Measurements from ENCODE around the gene C21orf58.

The C21orf58 gene

DNA sequence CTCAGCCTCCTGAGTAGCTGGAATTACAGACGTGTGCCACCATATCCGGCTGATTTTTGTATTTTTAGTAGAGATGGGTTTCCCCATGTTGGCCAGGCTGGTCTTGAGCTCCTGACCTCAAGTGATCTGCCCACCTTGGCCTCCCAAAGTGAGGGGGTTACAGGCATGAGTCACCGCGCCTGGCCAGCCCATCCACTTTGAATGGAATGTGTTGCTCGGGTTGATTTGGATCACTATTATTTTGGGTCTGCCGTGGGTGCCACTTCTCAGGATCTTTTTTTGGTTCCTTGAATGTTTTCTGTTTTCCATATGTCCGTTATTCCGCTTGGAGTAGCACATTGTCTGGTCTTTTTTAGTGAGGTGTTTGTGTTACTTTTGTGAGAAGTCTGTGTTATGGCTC lies 17.3 kb upstream of the C21orf58 start:
- H3K4me3 ChIP-seq (ENCODE audit: low read depth, low read length): no peak overlapping the region
- H3K9ac ChIP-seq (ENCODE audit: low read length): no peak overlapping the region
- H3K4me1 ChIP-seq (ENCODE audit: control insufficient read depth, insufficient read depth, low read length): no peaks in the 10 kb centered on the region
- H3K9me3 ChIP-seq (ENCODE audit: control insufficient read depth, insufficient read depth, low read depth, low read length): no peaks in the 10 kb centered on the region
- H3K27me3 ChIP-seq (ENCODE audit: control insufficient read depth, insufficient read depth, low read length): no peaks in the 10 kb centered on the region
- H3K36me3 ChIP-seq (ENCODE audit: control insufficient read depth, insufficient read depth, low read length): peaks cover 52% of the 10 kb centered on the region
- H3K27ac ChIP-seq (ENCODE audit: low read depth, low read length): no peak overlapping the region

DNA sequence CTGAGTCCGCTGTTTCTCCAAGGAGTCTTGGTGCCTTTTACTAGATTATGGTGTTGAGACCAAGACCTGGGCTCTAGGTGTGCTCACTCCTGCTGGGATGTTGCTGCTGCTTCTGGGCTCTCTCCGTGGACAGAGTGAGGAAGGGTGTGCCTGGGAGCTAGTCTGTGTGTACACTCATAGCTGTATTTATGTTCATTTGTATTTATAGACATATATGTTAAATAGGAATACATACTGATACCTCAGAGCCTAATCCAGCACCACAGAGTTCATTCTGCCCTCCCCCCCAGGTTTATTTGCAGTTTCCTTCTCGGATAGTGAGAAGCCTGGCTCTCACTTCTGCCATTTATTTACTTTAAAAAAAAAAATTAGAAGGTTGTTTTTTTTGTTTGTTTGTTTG lies 12.9 kb upstream of the C21orf58 start:
- Histone ChIP-seq H3K4me3 (ENCODE audit: low read depth, low read length) (no peak overlapping the region), H3K9ac (ENCODE audit: low read length) (no peak overlapping the region), H3K36me3 (ENCODE audit: control insufficient read depth, insufficient read depth, low read length) (peaks cover 64% of the 10 kb centered on the region), H3K9me3 (ENCODE audit: control insufficient read depth, insufficient read depth, low read depth, low read length) (no peaks in the 10 kb centered on the region), H3K27ac (ENCODE audit: low read depth, low read length) (no peak overlapping the region), H3K4me1 (ENCODE audit: control insufficient read depth, insufficient read depth, low read length) (no peaks in the 10 kb centered on the region), H3K27me3 (ENCODE audit: control insufficient read depth, insufficient read depth, low read length) (no peaks in the 10 kb centered on the region)

DNA sequence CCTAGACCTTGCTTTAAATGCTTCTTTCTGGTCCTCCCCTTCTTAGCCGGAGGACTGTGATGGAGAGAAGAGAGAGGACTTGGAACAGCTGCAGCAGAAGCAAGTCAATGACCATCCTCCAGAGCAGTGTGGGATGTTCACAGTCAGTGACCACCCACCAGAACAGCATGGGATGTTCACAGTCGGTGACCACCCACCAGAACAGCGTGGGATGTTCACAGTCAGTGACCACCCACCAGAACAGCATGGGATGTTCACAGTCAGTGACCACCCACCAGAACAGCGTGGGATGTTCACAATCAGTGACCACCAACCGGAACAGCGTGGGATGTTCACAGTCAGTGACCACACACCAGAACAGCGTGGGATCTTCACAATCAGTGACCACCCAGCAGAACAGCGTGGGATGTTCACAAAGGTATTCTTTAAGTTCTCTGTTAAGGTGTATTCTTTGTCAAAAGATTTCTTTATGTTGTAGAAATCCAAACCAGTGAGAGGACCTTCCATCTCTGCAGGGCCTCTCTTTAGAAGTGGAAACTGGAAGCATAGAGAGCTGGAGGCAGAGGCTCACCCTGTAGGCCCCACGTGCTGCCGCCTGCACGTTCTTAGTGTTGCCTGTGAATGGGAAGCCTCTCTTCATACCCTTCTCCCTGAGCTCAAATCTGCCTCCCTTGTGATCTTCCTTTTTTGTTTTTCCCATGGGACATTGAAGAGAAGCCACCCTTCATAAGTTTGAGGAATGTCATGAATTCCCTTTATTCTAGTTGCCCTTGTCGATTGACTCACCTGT lies 10.9 kb upstream of the C21orf58 start:
- H3K27ac ChIP-seq (ENCODE audit: low read depth, low read length): no peak overlapping the region
- no peaks in the 10 kb centered on the region for H3K27me3 ChIP-seq (ENCODE audit: control insufficient read depth, insufficient read depth, low read length)
- peaks cover 69% of the 10 kb centered on the region for H3K36me3 ChIP-seq (ENCODE audit: control insufficient read depth, insufficient read depth, low read length)
- H3K9ac ChIP-seq (ENCODE audit: low read length): no peak overlapping the region
- H3K4me3 ChIP-seq (ENCODE audit: low read depth, low read length): no peak overlapping the region
- H3K4me1 ChIP-seq (ENCODE audit: control insufficient read depth, insufficient read depth, low read length): no peaks in the 10 kb centered on the region
- H3K9me3 ChIP-seq (ENCODE audit: control insufficient read depth, insufficient read depth, low read depth, low read length): no peaks in the 10 kb centered on the region

DNA sequence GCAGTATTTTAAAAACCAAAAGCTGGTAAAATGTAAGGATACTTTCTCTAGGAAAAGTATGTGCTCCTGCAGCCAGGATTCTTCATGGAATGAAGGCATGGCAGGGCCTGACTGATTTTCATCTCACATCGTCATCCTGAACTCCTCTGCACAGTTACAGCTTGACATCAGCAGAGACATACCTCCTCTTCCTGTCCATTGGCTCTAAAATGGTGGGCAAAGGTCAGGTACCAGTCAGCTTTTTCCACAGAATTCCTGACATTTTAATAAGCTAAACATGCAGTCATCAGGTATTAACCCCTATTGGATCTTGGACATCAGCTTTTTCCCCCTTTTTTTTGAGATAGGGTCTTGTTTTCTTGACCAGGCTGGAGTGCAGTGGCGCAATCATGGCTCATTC lies 6.1 kb upstream of the C21orf58 start:
- no peaks in the 10 kb centered on the region for H3K27me3 ChIP-seq (ENCODE audit: control insufficient read depth, insufficient read depth, low read length)
- H3K27ac ChIP-seq (ENCODE audit: low read depth, low read length): no peak overlapping the region
- no peak overlapping the region for H3K9ac ChIP-seq (ENCODE audit: low read length)
- H3K4me3 ChIP-seq (ENCODE audit: low read depth, low read length): no peak overlapping the region
- H3K9me3 ChIP-seq (ENCODE audit: control insufficient read depth, insufficient read depth, low read depth, low read length): no peaks in the 10 kb centered on the region
- peaks cover 46% of the 10 kb centered on the region for H3K36me3 ChIP-seq (ENCODE audit: control insufficient read depth, insufficient read depth, low read length)
- peaks cover 10% of the 10 kb centered on the region for H3K4me1 ChIP-seq (ENCODE audit: control insufficient read depth, insufficient read depth, low read length)

DNA sequence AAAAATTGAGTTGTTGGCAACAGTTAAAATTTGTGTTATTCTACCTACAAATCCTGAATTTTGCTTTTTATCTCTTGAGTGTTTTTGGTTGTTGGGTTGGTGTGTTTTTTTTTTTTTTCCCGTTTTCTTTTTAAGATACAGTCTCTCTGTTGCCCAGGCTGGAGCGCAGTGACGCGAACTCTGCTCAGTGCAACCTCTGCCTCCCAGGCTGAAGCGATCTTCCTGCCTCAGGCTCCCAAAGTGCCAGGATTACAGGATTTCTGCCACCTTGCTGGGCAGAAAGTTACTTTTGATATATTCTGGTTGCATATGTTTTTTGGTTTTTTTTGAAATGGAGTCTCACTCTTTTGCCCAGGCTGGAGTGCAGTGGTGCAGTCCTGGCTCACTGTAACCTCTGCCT lies 4.5 kb upstream of the C21orf58 start:
- Histone ChIP-seq H3K9ac (ENCODE audit: low read length) (no peak overlapping the region), H3K9me3 (ENCODE audit: control insufficient read depth, insufficient read depth, low read depth, low read length) (no peaks in the 10 kb centered on the region), H3K4me3 (ENCODE audit: low read depth, low read length) (no peak overlapping the region), H3K27me3 (ENCODE audit: control insufficient read depth, insufficient read depth, low read length) (no peaks in the 10 kb centered on the region), H3K36me3 (ENCODE audit: control insufficient read depth, insufficient read depth, low read length) (peaks cover 38% of the 10 kb centered on the region), H3K27ac (ENCODE audit: low read depth, low read length) (no peak overlapping the region), H3K4me1 (ENCODE audit: control insufficient read depth, insufficient read depth, low read length) (peaks cover 10% of the 10 kb centered on the region)

DNA sequence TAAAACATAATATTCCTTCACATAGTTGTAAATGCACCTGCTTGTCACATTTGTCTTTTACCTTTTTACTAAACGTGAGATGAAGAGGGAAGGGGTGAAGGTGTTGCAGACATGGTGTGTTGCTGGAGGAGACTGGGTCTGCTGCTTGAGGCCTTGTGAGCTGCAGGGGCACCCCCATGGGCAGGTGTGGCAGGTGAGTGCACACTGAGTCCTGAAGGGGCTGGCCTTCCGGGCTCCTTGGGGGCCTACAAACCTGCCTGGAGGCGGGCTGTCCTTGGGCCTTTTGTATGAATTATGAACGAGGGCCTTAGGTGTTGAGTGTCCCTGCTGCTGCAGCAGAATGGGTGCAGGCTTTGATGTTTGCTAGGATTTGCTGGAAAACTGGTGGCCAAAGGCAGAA lies 4.0 kb upstream of the C21orf58 start:
- H3K36me3 ChIP-seq (ENCODE audit: control insufficient read depth, insufficient read depth, low read length): peaks cover 37% of the 10 kb centered on the region

DNA sequence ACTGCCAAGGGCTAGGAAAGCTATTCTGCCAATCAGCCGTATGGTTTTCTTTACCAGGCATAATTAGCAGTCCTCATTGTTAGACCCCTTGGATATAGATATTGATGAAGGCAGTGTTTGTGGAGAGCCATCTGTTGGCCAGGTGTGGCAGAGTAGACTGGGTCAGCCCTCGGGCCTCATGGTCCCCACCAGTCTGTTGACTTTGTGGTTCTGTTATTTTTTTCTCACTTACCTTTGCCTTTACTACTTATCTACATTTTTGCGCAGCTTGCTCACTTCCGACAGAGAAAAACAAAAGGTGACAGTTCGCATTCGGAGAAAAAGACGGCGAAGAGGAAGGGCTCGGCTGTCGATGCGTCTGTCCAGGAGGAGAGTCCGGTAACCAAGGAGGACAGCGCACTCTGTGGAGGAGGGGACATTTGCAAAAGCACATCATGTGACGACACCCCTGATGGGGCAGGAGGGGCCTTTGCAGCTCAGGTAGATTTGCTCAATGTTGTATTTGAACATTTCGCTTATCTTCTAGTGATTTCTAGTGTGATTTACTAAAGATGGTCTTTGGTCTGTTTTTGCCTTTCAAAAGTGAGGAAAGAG lies 2.5 kb upstream of the C21orf58 start:
- H3K27ac ChIP-seq (ENCODE audit: low read depth, low read length): no peak overlapping the region
- no peaks in the 10 kb centered on the region for H3K27me3 ChIP-seq (ENCODE audit: control insufficient read depth, insufficient read depth, low read length)
- H3K4me3 ChIP-seq (ENCODE audit: low read depth, low read length): no peak overlapping the region; the same call in 1 of the 2 replicates
- no peaks in the 10 kb centered on the region for H3K9me3 ChIP-seq (ENCODE audit: control insufficient read depth, insufficient read depth, low read depth, low read length)
- H3K4me1 ChIP-seq (ENCODE audit: control insufficient read depth, insufficient read depth, low read length): peaks cover 21% of the 10 kb centered on the region
- H3K36me3 ChIP-seq (ENCODE audit: control insufficient read depth, insufficient read depth, low read length): peaks cover 38% of the 10 kb centered on the region
- no peak overlapping the region for H3K9ac ChIP-seq (ENCODE audit: low read length)

More for the DNA sequence above, 4.0 kb upstream of the C21orf58 start:
- Histone ChIP-seq H3K4me1 (ENCODE audit: control insufficient read depth, insufficient read depth, low read length) (peaks cover 10% of the 10 kb centered on the region), H3K9me3 (ENCODE audit: control insufficient read depth, insufficient read depth, low read depth, low read length) (no peaks in the 10 kb centered on the region), H3K9ac (ENCODE audit: low read length) (no peak overlapping the region), H3K4me3 (ENCODE audit: low read depth, low read length) (no peak overlapping the region), H3K27me3 (ENCODE audit: control insufficient read depth, insufficient read depth, low read length) (no peaks in the 10 kb centered on the region), H3K27ac (ENCODE audit: low read depth, low read length) (no peak overlapping the region)

DNA sequence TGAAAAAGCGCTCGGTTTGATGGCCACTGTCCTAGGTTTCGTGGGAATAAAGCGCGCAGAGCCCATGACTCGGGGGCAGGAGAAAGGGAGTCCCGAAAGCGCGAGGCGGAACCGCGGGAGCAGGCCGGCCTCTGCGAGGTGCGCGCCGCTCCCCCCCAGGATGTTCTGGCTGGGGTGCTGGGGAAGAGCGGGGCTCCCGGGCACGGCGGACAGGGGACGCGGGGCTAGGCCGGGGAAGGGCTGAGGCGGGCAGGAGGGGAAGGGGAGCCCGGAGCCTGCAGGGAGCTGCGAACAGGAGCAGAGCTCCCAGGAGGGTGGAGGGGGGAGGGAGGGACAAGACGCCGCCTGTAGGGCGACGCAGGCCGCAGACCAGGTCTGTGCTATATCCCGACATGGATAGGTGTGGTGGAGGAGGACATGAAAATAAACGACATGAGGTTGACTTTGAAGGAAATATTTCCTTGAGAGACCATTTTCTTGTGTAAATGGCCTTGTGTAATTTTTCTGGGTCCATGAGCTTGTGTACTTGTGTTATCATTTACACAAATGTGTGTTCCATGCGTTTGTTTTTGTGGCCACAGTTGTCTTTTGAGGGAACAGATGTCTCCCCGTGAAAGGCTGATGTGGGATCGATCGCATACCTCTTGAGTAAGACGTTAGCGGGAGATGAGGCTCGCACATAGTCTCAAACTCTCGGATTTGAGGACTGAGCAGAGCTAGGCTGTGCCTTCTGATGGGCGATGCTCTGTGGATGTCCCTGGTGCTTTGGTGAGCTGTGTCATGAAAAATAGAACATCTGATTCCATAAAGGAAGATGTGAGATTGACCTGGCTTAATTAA lies 1.6 kb upstream of the C21orf58 start:
- H3K36me3 ChIP-seq (ENCODE audit: control insufficient read depth, insufficient read depth, low read length): peaks cover 33% of the 10 kb centered on the region
- H3K4me3 ChIP-seq (ENCODE audit: low read depth, low read length): peak overlapping the region; percentile 92
- peak overlapping the region; percentile 80 for H3K9ac ChIP-seq (ENCODE audit: low read length)
- H3K27ac ChIP-seq (ENCODE audit: low read depth, low read length): peak overlapping the region; percentile 82
- no peaks in the 10 kb centered on the region for H3K9me3 ChIP-seq (ENCODE audit: control insufficient read depth, insufficient read depth, low read depth, low read length)
- peaks cover 29% of the 10 kb centered on the region for H3K4me1 ChIP-seq (ENCODE audit: control insufficient read depth, insufficient read depth, low read length)
- H3K27me3 ChIP-seq (ENCODE audit: control insufficient read depth, insufficient read depth, low read length): no peaks in the 10 kb centered on the region

DNA sequence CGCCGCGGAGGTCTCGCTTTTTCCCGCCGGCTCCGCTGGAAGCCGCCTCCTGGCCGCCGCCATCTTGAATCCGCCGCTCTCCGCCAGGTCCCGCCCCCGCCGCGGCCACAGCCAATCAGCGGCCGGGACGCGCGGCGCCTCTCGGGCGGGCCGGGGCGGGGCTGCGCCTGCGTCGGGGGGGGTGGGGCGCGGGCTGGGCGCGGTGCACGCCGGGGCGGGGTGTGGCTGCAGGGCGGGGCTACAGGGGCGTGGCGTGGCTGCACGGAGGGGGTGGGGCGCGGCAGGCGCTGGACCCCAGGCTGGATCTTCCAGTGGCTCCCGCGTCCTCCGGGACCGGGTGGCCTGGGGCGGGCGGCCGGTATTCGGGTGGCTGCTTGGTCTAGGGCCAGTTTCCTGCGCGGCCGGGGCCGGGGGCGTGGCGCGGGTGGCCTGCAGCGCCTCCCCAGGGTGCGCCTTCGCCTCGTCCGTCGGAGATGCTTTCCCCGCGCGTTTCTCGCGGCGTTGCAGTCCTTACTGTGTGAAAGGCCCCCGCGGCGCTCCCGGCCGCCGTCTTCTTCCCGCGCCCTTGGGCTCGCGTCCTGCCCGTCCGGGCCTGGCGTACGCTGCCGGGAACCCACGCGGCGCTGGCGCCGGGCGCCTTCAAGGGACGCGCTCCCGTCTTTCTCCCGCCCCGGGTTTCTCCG lies 861 bp upstream of the C21orf58 start:
- Histone ChIP-seq H3K4me3 (ENCODE audit: low read depth, low read length) (peak overlapping the region; percentile 99), H3K9me3 (ENCODE audit: control insufficient read depth, insufficient read depth, low read depth, low read length) (no peaks in the 10 kb centered on the region), H3K36me3 (ENCODE audit: control insufficient read depth, insufficient read depth, low read length) (peaks cover 25% of the 10 kb centered on the region), H3K27me3 (ENCODE audit: control insufficient read depth, insufficient read depth, low read length) (no peaks in the 10 kb centered on the region), H3K9ac (ENCODE audit: low read length) (peak overlapping the region; percentile 99), H3K27ac (ENCODE audit: low read depth, low read length) (peak overlapping the region; percentile 98), H3K4me1 (ENCODE audit: control insufficient read depth, insufficient read depth, low read length) (peaks cover 29% of the 10 kb centered on the region)

DNA sequence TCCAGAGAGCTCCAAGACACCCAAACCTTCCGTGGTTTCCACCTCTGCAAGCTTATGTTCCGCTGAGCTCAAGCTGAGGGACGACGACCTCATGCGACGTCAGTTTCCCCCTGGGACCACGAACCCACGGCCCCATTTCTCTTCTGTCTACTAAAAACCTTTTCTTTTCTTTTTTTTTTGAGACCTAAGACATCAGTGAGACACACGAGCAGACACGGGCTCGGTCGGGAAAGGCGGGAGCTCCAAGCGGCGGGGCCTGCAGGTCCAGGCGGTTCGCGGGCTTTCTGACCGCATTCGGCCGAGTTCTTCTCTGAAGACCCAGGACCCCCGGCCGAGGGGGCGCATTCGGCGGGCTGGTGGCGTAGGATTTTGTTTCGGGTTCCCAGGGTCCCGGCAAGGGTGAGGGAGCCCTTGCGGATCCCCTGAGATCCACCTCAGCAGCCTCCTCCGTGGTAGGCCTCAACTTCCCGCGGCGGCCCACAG lies 402 bp downstream of the C21orf58 start:
- peak overlapping the region; percentile 98 for H3K27ac ChIP-seq (ENCODE audit: low read depth, low read length)
- peaks cover 20% of the 10 kb centered on the region for H3K36me3 ChIP-seq (ENCODE audit: control insufficient read depth, insufficient read depth, low read length)
- peaks cover 39% of the 10 kb centered on the region for H3K4me1 ChIP-seq (ENCODE audit: control insufficient read depth, insufficient read depth, low read length)
- H3K4me3 ChIP-seq (ENCODE audit: low read depth, low read length): peak overlapping the region; percentile 99
- H3K9ac ChIP-seq (ENCODE audit: low read length): peak overlapping the region; percentile 96
- H3K27me3 ChIP-seq (ENCODE audit: control insufficient read depth, insufficient read depth, low read length): no peaks in the 10 kb centered on the region
- no peaks in the 10 kb centered on the region for H3K9me3 ChIP-seq (ENCODE audit: control insufficient read depth, insufficient read depth, low read depth, low read length)

All from HUES6 (cell line).